Measurements from ENCODE around the gene CDH2.

The CDH2 gene

GRCh38 chr18:28124131-28125029, 52.5 kb downstream of the CDH2 start:
- TF ChIP-seq, protein P1, sequence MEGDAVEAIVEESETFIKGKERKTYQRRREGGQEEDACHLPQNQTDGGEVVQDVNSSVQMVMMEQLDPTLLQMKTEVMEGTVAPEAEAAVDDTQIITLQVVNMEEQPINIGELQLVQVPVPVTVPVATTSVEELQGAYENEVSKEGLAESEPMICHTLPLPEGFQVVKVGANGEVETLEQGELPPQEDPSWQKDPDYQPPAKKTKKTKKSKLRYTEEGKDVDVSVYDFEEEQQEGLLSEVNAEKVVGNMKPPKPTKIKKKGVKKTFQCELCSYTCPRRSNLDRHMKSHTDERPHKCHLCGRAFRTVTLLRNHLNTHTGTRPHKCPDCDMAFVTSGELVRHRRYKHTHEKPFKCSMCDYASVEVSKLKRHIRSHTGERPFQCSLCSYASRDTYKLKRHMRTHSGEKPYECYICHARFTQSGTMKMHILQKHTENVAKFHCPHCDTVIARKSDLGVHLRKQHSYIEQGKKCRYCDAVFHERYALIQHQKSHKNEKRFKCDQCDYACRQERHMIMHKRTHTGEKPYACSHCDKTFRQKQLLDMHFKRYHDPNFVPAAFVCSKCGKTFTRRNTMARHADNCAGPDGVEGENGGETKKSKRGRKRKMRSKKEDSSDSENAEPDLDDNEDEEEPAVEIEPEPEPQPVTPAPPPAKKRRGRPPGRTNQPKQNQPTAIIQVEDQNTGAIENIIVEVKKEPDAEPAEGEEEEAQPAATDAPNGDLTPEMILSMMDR (IDR thresholded peaks at IDR 0.05): no peak

DNA sequence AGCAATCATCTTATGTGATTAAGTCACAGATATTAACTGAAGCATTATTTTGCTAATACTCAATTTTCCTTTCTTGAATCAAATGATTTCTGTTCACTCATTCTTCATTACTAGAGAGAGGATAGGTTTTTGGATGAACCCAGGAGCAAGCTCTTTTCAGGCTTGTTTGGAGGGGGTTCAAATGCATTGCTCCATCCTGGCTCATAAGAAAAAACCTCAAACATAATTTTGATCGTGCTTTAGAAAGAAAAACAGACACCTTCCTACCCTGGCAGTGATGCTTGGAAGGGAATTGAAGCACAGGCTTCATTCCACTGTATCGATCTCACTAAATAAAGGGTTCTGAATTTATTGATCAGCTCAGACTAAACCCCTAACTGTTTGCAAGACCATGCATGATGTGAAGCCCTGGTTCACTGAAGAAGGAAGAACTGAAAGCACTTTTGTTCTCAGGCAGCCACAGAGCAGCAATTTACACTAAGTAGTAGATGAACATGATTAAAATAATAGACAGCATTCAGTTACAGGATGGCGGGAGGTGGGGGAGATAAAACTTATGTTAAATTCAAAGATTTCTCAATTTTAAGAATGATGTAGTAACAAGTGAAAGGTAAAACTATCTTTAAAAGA, 53.4 kb downstream of the CDH2 start:
- TF ChIP-seq, protein P1 (IDR thresholded peaks at IDR 0.05): no peak

DNA sequence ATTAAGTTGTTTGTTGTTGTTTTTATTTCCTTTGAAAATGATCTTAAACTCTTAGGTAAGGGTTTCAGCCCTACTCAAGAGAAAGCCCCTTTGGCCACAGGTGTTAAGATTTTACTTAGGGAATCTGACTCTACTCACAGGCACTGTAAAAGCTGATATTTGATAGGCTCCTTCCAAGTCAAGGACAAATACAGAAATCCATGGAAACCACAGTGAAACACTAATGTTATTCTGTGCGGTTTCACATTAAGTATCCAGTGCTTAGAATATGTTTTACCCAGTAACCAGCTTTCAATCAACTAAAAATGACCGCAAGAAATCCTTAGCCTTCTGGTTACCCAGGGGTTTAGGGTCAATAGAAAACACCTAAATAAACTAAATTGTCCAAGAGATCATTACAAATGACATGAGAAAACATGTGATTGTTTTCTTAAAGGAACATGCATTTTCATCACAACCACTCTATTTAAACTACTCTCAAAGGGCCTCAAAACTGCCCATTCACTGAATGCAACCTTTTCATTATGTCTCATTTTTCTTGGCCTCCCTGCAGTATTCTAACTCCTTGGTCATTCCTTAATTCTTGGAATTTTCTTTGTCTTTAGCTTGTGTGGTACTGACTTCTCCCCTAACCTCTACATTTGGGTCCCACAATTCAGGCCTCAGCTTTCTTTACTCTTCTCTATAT, 56.0 kb downstream of the CDH2 start:
- TF ChIP-seq, protein P1 (IDR thresholded peaks at IDR 0.05): no peak

DNA sequence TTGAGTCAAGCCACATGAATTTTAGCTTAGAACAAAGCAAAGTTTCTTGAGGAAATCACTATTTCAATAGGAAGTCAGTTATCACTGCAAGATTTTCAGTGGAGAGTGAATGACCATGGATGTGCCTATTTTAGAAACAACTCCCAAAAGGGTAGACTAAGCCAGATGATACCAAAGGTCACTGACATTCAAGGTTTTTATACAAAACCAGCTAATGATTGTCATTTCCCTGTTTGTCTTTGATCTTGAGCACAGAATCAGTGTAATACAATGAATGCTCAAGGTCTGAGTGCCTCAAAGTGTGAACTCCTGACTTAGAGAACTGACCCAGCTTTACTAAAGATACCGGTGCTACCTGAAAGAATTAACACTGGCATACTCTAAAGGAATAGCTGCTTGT, 60.5 kb downstream of the CDH2 start:
- TF ChIP-seq, protein P1 (IDR thresholded peaks at IDR 0.05): no peak

DNA sequence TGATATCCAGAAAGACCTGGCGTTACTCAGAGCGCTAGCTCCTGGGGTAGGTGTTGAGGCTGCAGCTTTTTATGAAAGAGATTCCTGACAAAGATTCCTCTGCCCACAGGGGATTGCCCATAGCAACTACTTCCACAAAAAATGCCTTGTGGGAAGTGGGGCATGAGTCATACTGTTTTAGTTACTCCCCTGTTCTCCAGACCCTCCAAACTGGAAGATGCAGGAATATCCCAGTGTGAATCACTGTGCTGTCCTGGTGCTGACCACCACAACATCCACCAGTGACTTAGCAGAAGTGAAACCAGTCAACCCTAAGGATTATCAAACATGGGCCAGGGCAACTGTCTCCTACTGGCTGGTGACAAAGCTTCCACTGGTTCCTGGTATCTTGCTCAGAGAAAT, 61.8 kb downstream of the CDH2 start:
- TF ChIP-seq, protein P1 (IDR thresholded peaks at IDR 0.05): no peak

DNA sequence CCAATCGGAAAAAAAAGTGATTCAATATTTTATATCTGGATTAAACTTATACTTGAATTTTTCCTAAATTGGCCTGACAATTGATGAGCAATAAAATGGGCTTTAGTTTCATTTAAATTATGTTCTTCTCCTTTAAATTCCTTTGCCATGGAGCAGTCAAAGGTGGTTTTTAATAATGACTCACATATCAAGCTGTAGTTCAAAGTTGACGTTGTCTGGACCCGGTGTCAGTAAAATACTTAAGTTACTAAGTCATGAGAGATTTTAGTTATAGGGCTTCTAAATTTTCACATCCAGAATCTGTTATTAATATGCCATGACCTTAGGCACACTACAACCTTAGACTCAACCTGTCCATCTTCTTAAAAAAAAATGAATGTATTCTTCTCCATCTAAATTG, 62.5 kb downstream of the CDH2 start:
- TF ChIP-seq, protein P1 (IDR thresholded peaks at IDR 0.05): no peak

GRCh38 chr18:28113271-28114029, 63.5 kb downstream of the CDH2 start:
- TF ChIP-seq, protein P1 (IDR thresholded peaks at IDR 0.05): no peak

All from LNCAP (cell line).